SU-DHL-6 (cell line): Measurements from ENCODE around the gene ONECUT1.

Experiments
- EZH2phosphoT487 ChIP-seq: fragments of 200-600 bp; sonication (generic), shearing (Covaris generic); conservative IDR thresholded peaks from 2 replicates; pipeline ENCODE4 v1.6.1; 2018; ENCODE audit warnings: mild to moderate bottlenecking, antibody characterized with exemption, low read length, moderate library complexity, mixed read lengths
- TF ChIP-seq, protein P1 (sequence below): fragments of 200-600 bp; sonication (generic); IDR thresholded peaks from one replicate; pipeline ENCODE4 v1.5.1; 2017; ENCODE audit warnings: antibody characterized with exemption, mild to moderate bottlenecking, low read length, moderate library complexity; ENCODE audit not compliant: insufficient read depth, poor library complexity, severe bottlenecking

- TF ChIP-seq, protein P1, sequence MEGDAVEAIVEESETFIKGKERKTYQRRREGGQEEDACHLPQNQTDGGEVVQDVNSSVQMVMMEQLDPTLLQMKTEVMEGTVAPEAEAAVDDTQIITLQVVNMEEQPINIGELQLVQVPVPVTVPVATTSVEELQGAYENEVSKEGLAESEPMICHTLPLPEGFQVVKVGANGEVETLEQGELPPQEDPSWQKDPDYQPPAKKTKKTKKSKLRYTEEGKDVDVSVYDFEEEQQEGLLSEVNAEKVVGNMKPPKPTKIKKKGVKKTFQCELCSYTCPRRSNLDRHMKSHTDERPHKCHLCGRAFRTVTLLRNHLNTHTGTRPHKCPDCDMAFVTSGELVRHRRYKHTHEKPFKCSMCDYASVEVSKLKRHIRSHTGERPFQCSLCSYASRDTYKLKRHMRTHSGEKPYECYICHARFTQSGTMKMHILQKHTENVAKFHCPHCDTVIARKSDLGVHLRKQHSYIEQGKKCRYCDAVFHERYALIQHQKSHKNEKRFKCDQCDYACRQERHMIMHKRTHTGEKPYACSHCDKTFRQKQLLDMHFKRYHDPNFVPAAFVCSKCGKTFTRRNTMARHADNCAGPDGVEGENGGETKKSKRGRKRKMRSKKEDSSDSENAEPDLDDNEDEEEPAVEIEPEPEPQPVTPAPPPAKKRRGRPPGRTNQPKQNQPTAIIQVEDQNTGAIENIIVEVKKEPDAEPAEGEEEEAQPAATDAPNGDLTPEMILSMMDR: no peak
- TF ChIP-seq EZH2phosphoT487: no peak
These were observed 25.4 kb downstream of the ONECUT1 start for GRCh38 chr15:52764731-52765130.
